GM19025 (cell line): ENCODE measurements around the gene SSR1.

Source experiments
- ATAC-seq: cut with Tn5 transposase; IDR thresholded peaks from one replicate; pipeline ENCODE4 v1.9.1; 2021; ENCODE audit warnings: mild to moderate bottlenecking, low read depth, moderate library complexity; ENCODE audit not compliant: unreplicated experiment

The SSR1 gene

GRCh38 chr6:7261032-7261841, 51.8 kb downstream of the SSR1 start:
- peak; percentile 72 for ATAC-seq

GRCh38 chr6:7260291-7261031, 52.5 kb downstream of the SSR1 start:
- ATAC-seq = peak; percentile 9

- ATAC-seq = no peak
Measured at GRCh38 chr6:7258231-7258763, 54.7 kb downstream of the SSR1 start.

GRCh38 chr6:7257521-7258230, 55.3 kb downstream of the SSR1 start:
- ATAC-seq = no peak

- ATAC-seq = no peak
Measured at GRCh38 chr6:7256785-7257184, 56.2 kb downstream of the SSR1 start.

- ATAC-seq = no peak
Measured at GRCh38 chr6:7255918-7256317, 57.1 kb downstream of the SSR1 start.

- ATAC-seq = no peak
Measured at GRCh38 chr6:7254980-7255835, 57.8 kb downstream of the SSR1 start.

- no peak for ATAC-seq
Measured at GRCh38 chr6:7252390-7252789, 60.6 kb downstream of the SSR1 start.

GRCh38 chr6:7251646-7252260, 61.2 kb downstream of the SSR1 start:
- no peak for ATAC-seq

GRCh38 chr6:7250812-7251211, 62.2 kb downstream of the SSR1 start:
- no peak for ATAC-seq

GRCh38 chr6:7249946-7250643, 62.9 kb downstream of the SSR1 start:
- no peak for ATAC-seq

- no peak for ATAC-seq
Measured at GRCh38 chr6:7249391-7249790, 63.6 kb downstream of the SSR1 start.

- no peak for ATAC-seq
Measured at GRCh38 chr6:7247828-7248227, 65.2 kb downstream of the SSR1 start.

- no peak for ATAC-seq
Measured at GRCh38 chr6:7247179-7247456, 65.9 kb downstream of the SSR1 start.

GRCh38 chr6:7246401-7247178, 66.4 kb downstream of the SSR1 start:
- ATAC-seq = no peak

GRCh38 chr6:7245668-7246393, 67.2 kb downstream of the SSR1 start:
- no peak for ATAC-seq

- ATAC-seq = no peak
Measured at GRCh38 chr6:7243179-7243981, 69.6 kb downstream of the SSR1 start.
